Hindlimb muscle (tissue), 1 donor: ENCODE results near the gene WDR5. TPM values are rescaled to one million over a fixed set of nuclear protein-coding genes. Genes with fewer than 3 reads are reported as not detected.
A peak's percentile ranks its signal among the peaks of the same experiment; 100 is the strongest.
"Not testable (repeated sequence)": the region's sequence is repeated elsewhere in the genome, so short reads cannot be mapped to it uniquely, and the experiment has no call there.

Experiments used
- DNase-seq: peaks from one replicate; pipeline ENCODE4 v3.0.0-alpha.2; 2013
- polyA plus RNA-seq: library from polyadenylated mRNA; unstranded; fragments of 120-200 nt; gene quantifications from one replicate; pipeline ENCODE4 v1.2.1, GENCODE V29; 2013; ENCODE audit not compliant: insufficient read length

The WDR5 gene
- 46.2 TPM for polyA plus RNA-seq

DNA sequence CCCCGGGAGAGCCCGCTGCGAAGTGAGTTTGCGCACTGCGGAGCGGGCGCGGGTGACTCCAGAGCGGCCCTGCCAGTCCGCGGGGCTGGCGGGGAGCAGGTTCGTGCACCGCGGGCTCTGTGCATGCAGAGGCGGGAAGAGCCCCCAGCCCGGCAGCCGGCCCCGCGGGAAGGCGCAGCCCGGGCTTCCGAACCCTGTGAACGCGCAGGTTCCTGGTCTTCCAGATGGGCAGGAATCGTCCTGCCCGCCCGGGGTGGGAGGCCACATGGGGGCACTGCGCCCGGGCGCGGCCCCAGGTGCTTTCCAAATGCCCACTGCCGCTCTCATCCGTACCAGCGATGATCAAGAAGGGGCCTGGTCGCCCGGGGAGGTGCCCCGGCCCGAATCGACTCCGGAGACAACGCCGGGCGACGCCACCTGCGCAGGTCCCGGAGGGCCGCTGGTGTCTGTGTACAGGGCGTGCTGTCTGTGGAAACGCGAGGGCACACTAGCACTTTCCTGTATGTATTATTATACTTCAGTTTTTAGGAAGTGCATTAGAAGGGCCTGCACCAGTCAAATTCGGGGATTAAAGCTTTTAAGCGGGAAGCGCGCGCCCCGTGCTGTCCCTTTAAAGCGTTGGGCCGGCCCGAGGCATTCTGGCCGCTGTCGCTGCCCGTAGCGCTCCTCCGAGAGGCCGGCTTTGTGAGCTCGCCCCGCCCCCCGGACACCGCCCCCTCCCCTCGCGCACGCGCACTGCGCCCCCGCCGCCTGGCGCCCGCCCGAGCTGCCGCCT lies at the start of gene WDR5:
WDR5 (plus strand) TSS at position 740 of the 775 bp plus-strand sequence. CDS start 3,796 bp downstream, outside the sequence.
- DNase-seq = peak; percentile 94

DNA sequence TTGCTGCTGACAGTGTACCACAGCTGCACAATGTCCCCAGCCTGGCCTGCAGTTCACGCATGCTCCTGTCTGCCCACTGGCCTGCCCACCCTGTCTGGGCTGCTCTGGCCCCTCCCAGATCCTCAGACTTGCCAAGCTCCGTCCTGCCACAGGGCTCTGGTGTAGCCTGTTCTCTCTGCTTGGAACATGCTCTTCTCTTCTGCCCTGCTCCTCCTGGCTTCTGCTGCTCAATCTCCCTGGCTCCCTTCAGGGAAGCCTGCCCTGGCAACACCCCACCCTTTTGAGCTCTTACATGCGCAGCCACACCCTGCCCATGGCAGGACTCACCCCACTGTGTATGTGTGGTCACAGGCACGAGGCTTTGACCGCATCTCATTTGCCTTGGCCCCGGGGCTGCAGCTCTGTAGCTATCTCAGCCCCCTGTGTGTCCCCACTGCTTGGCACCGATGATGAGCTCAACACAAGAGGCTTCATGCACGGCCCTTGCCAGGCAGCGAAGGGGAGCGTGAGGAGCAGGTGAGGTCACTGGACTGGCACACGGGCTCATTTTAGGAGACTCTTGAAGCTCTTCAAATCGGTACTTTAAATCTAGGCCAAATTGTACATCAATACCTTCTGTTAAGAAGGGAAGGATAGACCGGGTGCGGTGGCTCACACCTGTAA lies 47.7 kb upstream of the WDR5 start:
- no peak for DNase-seq

DNA sequence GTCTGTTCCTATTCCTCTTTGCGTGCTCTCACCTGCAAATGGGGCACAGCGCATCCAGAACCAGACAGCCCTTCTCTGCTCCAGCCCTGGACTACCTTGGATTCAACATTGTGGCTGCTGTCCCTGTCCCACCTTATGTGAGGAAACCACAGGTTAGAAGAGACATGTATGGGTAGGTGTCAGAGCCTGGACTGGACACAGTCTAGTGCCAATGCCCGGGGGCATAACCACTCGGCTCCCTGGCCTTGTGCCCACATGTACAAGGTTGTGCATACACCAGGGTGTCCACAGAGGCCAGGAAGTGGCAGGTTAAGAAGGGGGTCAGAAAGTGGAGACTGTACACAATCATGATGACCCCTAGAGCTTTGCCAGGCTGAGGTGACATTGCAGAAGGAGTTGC lies 45.9 kb upstream of the WDR5 start:
- no peak for DNase-seq

- DNase-seq = no peak
These were observed 36.6 kb upstream of the WDR5 start for GRCh38 chr9:134099123-134099761.

- no peak for DNase-seq
These were observed 35.8 kb upstream of the WDR5 start for GRCh38 chr9:134100040-134100439.

- peak; percentile 19 for DNase-seq
These were observed 34.7 kb upstream of the WDR5 start for GRCh38 chr9:134101133-134101532.

DNA sequence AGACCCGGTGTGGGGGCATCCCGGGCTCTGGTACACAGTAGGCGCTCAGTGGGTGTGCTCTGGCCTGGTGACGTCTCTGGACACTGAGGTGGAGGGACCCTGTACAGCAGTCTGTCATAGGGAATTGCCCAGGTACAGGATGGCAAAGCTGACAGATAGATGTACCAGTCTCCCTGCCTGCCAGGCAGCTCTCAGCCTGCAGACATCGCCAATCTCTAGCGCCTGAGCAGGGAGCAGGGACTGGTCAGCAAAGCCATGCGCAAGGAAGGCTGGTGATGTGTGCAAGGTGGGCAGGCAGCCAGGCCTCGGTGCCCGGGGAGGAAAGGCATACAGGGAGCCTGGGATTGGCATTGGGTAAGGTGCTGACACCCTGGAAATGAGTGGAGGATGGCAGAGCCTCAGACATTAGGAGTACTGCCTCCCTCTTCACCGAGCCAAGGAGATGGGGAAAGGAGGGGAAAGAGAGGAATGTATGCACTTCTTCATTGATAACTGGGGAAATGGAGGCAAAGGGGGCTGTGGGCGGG lies 34.2 kb upstream of the WDR5 start:
- DNase-seq = no peak

- DNase-seq = no peak
These were observed 32.4 kb upstream of the WDR5 start for GRCh38 chr9:134103391-134103998.

DNA sequence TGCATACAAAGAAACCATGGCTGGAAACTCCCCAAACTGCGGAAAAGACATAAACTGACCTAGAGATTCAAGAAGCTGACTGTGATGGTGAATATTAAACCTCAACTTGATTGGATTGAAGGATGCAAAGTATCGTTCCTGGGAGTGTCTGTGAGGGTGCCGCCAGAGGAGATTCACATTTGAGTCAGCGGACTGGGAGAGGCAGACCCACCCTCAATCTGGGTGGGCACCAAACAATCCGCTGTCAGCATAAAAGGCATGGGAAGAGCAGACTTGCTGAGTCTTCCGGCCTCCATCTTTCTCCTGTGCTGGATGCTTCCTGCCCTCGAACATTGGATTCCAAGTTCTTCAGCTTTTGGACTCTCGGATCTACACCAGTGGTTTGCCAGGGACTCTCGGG lies 24.8 kb upstream of the WDR5 start:
- DNase-seq = no peak

DNA sequence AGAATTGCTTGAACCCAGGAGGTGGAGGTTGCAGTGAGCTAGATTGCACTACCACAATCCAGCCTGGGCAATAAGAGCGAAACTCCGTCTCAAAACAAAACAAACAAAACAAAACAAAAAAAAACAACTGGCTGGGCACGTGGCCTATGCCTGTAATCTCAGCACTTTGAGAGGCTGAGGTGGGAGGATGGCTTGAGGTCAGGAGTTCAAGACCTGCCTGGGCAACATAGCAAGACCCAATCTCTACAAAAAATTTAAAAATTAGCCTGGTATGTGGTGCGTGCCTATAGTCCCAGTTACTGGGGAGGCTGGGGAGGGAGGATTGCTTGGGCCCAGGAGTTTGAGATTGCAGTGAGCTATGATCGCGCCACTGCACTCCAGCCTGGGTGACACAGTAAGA lies 23.3 kb upstream of the WDR5 start:
- DNase-seq = no peak

DNA sequence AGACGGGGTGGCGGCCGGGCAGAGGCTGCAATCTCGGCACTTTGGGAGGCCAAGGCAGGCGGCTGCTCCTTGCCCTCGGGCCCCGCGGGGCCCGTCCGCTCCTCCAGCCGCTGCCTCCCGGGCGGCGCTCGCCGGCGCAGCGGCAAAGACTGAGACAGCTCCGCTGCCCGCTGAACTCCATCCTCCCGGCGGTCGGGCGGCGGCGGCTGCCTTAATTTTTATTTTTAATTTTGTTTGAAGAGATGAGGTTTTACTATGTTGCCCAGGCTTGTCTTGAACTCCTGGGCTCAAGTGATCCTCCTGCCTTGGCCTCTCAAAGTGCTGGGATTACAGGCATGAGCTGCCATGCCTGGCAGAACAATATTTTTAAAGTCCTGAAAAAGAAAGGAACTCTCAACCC lies 16.9 kb upstream of the WDR5 start:
- not testable (repeated sequence) for DNase-seq

GRCh38 chr9:134123764-134124128 lies 12.1 kb upstream of the WDR5 start:
- no peak for DNase-seq

GRCh38 chr9:134125413-134126095 lies 10.3 kb upstream of the WDR5 start:
- DNase-seq = no peak

DNA sequence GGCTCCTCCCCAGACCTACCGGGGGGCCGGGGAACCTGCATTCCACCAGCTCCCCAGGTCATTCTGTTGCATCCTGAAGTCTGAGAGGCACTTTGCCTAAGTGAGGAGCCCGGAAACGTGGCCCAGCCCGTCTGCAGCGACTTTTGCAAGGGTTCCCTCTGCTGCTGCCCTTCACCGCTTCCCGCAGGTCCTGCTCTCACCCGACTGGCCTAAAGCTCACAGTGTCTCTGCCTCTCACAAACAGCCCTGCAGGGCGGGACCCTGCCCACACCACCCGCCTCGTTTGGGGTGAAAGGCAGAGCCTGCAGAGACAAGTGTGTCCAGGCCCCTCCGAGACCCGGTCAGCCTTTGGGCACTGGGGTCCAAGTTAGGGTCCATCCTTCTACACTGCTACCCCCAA lies 9.5 kb upstream of the WDR5 start:
- DNase-seq = no peak

DNA sequence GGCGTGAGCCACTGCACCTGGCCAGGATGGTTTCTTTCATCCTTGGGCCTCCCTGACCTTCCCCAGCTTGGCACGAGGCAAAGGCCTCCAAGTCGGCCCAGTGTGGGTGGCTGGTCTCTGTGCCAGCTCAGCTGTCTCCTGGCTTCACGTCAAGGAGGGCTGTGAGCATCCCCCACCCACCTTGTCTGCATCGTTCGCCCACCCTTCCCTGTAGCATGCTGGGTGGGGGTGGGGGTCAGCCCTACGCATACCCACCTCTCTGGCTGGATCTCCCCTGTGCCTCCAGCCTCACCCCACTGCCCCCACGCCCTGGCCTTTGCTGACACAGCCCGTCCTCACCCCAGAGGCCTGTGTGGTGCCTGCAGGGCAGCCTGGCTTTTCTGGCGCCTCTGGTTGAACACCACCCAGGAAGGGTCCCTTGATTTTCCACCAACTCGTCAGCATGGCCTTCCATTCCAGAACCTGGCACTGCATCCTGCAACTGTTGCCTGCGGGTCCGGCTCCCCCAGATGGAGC lies 8.8 kb upstream of the WDR5 start:
- DNase-seq = no peak

DNA sequence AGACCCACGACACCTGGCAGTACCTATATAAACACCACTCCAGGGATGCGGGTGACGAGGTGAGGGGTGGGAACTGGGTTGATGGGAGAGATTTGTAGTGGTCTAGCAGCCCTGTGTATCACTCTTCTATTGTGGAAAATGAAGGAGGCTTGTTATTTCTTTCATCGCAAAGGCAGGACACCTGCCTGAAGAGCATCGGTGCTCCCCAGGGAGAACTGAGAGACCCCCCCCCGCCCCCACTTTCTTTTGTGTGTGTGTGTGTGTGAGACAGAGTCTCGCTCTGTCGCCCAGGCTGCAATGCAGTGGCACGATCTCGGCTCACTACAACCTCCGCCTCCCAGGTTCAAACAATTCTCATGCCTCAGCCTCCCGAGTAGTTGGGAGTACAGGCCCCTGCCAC lies 8.3 kb upstream of the WDR5 start:
- DNase-seq = no peak

GRCh38 chr9:134128727-134129679 lies 6.9 kb upstream of the WDR5 start:
- peak; percentile 81 for DNase-seq

GRCh38 chr9:134130503-134131375 lies 5.1 kb upstream of the WDR5 start:
- peak; percentile 46 for DNase-seq

- DNase-seq = no peak
These were observed 4.2 kb upstream of the WDR5 start for GRCh38 chr9:134131471-134132207.
